ENCODE data around the gene CYP3A5.
"Not testable (repeated sequence)": the region's sequence is repeated elsewhere in the genome, so short reads cannot be mapped to it uniquely, and the experiment has no call there.

DNA sequence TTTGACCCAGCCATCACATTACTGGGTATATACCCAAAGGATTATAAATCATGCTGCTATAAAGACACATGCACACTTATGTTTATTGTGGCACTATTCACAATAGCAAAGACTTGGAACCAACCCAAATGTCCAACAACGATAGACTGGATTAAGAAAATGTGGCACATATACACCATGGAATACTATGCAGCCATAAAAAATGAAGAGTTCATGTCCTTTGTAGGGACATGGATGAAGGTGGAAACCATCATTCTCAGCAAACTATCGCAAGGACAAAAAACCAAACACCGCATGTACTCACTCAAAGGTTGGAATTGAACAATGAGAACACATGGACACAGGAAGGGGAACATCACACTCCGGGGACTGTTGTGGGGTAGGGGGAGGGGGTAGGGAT lies 11.1 kb upstream of the CYP3A5 start:
- TF ChIP-seq ZNF75D (CRISPR knock-in tag; IDR thresholded peaks at IDR 0.05; ENCODE audit: borderline replicate concordance); MYC (CRISPR knock-in tag; IDR thresholded peaks at IDR 0.05; ENCODE audit: borderline replicate concordance); CHD4 (IDR thresholded peaks at IDR 0.05; ENCODE audit: borderline replicate concordance, low read length); CHD2 (IDR thresholded peaks at IDR 0.05; ENCODE audit: low read depth, low read length); DPF2 (CRISPR knock-in tag; IDR thresholded peaks at IDR 0.05; ENCODE audit: borderline replicate concordance, low read depth); POLR2A (IDR thresholded peaks at IDR 0.05; ENCODE audit: insufficient read depth in 1 of 2, low read depth in 2 of 2, low read length in 2 of 2); ELF1 (CRISPR knock-in tag; IDR thresholded peaks at IDR 0.05); REPIN1 (CRISPR knock-in tag; IDR thresholded peaks at IDR 0.05; ENCODE audit: borderline replicate concordance, low read depth); JUNB (CRISPR knock-in tag; IDR thresholded peaks at IDR 0.05; ENCODE audit: borderline replicate concordance): not testable (repeated sequence)
- TF ChIP-seq, protein P1, sequence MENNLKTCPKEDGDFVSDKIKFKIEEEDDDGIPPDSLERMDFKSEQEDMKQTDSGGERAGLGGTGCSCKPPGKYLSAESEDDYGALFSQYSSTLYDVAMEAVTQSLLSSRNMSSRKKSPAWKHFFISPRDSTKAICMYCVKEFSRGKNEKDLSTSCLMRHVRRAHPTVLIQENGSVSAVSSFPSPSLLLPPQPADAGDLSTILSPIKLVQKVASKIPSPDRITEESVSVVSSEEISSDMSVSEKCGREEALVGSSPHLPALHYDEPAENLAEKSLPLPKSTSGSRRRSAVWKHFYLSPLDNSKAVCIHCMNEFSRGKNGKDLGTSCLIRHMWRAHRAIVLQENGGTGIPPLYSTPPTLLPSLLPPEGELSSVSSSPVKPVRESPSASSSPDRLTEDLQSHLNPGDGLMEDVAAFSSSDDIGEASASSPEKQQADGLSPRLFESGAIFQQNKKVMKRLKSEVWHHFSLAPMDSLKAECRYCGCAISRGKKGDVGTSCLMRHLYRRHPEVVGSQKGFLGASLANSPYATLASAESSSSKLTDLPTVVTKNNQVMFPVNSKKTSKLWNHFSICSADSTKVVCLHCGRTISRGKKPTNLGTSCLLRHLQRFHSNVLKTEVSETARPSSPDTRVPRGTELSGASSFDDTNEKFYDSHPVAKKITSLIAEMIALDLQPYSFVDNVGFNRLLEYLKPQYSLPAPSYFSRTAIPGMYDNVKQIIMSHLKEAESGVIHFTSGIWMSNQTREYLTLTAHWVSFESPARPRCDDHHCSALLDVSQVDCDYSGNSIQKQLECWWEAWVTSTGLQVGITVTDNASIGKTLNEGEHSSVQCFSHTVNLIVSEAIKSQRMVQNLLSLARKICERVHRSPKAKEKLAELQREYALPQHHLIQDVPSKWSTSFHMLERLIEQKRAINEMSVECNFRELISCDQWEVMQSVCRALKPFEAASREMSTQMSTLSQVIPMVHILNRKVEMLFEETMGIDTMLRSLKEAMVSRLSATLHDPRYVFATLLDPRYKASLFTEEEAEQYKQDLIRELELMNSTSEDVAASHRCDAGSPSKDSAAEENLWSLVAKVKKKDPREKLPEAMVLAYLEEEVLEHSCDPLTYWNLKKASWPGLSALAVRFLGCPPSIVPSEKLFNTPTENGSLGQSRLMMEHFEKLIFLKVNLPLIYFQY (CRISPR knock-in tag; IDR thresholded peaks at IDR 0.05; ENCODE audit: borderline replicate concordance) = not testable (repeated sequence)
- TF ChIP-seq, protein P2, sequence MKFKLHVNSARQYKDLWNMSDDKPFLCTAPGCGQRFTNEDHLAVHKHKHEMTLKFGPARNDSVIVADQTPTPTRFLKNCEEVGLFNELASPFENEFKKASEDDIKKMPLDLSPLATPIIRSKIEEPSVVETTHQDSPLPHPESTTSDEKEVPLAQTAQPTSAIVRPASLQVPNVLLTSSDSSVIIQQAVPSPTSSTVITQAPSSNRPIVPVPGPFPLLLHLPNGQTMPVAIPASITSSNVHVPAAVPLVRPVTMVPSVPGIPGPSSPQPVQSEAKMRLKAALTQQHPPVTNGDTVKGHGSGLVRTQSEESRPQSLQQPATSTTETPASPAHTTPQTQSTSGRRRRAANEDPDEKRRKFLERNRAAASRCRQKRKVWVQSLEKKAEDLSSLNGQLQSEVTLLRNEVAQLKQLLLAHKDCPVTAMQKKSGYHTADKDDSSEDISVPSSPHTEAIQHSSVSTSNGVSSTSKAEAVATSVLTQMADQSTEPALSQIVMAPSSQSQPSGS (CRISPR knock-in tag; IDR thresholded peaks at IDR 0.05) = not testable (repeated sequence)
- TF ChIP-seq, protein P3, sequence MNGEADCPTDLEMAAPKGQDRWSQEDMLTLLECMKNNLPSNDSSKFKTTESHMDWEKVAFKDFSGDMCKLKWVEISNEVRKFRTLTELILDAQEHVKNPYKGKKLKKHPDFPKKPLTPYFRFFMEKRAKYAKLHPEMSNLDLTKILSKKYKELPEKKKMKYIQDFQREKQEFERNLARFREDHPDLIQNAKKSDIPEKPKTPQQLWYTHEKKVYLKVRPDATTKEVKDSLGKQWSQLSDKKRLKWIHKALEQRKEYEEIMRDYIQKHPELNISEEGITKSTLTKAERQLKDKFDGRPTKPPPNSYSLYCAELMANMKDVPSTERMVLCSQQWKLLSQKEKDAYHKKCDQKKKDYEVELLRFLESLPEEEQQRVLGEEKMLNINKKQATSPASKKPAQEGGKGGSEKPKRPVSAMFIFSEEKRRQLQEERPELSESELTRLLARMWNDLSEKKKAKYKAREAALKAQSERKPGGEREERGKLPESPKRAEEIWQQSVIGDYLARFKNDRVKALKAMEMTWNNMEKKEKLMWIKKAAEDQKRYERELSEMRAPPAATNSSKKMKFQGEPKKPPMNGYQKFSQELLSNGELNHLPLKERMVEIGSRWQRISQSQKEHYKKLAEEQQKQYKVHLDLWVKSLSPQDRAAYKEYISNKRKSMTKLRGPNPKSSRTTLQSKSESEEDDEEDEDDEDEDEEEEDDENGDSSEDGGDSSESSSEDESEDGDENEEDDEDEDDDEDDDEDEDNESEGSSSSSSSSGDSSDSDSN (CRISPR knock-in tag; IDR thresholded peaks at IDR 0.05) = not testable (repeated sequence)
- TF ChIP-seq, protein P4, sequence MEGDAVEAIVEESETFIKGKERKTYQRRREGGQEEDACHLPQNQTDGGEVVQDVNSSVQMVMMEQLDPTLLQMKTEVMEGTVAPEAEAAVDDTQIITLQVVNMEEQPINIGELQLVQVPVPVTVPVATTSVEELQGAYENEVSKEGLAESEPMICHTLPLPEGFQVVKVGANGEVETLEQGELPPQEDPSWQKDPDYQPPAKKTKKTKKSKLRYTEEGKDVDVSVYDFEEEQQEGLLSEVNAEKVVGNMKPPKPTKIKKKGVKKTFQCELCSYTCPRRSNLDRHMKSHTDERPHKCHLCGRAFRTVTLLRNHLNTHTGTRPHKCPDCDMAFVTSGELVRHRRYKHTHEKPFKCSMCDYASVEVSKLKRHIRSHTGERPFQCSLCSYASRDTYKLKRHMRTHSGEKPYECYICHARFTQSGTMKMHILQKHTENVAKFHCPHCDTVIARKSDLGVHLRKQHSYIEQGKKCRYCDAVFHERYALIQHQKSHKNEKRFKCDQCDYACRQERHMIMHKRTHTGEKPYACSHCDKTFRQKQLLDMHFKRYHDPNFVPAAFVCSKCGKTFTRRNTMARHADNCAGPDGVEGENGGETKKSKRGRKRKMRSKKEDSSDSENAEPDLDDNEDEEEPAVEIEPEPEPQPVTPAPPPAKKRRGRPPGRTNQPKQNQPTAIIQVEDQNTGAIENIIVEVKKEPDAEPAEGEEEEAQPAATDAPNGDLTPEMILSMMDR (CRISPR knock-in tag; IDR thresholded peaks at IDR 0.05) = not testable (repeated sequence)
- TF ChIP-seq, protein P5, sequence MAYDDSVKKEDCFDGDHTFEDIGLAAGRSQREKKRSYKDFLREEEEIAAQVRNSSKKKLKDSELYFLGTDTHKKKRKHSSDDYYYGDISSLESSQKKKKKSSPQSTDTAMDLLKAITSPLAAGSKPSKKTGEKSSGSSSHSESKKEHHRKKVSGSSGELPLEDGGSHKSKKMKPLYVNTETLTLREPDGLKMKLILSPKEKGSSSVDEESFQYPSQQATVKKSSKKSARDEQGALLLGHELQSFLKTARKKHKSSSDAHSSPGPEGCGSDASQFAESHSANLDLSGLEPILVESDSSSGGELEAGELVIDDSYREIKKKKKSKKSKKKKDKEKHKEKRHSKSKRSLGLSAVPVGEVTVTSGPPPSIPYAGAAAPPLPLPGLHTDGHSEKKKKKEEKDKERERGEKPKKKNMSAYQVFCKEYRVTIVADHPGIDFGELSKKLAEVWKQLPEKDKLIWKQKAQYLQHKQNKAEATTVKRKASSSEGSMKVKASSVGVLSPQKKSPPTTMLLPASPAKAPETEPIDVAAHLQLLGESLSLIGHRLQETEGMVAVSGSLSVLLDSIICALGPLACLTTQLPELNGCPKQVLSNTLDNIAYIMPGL (CRISPR knock-in tag; IDR thresholded peaks at IDR 0.05; ENCODE audit: borderline replicate concordance in 1 of 2, low read depth in 1 of 2) = not testable (repeated sequence)

Measured in HepG2 (cell line).